PC-9 (cell line): ENCODE results near the gene PRKAR1A. TPM values are rescaled to one million over a fixed set of nuclear protein-coding genes. Genes with fewer than 3 reads are reported as not detected.

ENCODE experiments used
- BruUV-seq: library from RNA; stranded (reverse); fragments of 400-500 nt; replicated peaks from 2 replicates; lab custom pipeline; 2021; lab: Mats Ljungman, UMichigan
- CTCF ChIA-PET: fragments of 300-600 bp; sonication (Branson Sonifier 250); formaldehyde crosslinking; loops from one replicate; lab custom pipeline; 2022; ENCODE audit warnings: antibody characterized with exemption; lab: Charles Lee
- POLR2A ChIA-PET: fragments of 300-600 bp; sonication (Branson Sonifier 250); formaldehyde crosslinking; loops from one replicate; lab custom pipeline; 2022; ENCODE audit warnings: antibody characterized with exemption; ENCODE audit not compliant: unreplicated experiment; lab: Charles Lee
- DNase-seq, 2 experiments: peaks; one replicate each; pipeline versions ENCODE4 v3.0.0 to v3.0.0-alpha.2; 2015 to 2022; ENCODE audit warnings: mixed read lengths in 1 of 2
- H2AFZ ChIP-seq: fragments of 200-600 bp; sonication (generic); 2 replicates; pipeline ENCODE4 v1.8.1; 2017; ENCODE audit warnings: antibody characterized with exemption
- H3F3A ChIP-seq: fragments of 200-600 bp; sonication (generic); 2 replicates; pipeline ENCODE4 v1.8.1; 2017; ENCODE audit warnings: antibody characterized with exemption, mild to moderate bottlenecking, low read depth; ENCODE audit not compliant: insufficient read depth
- H3K27ac ChIP-seq: fragments of 200-600 bp; sonication (generic); 2 replicates; pipeline ENCODE4 v1.6.1; 2016; ENCODE audit warnings: mixed run types
- H3K27me3 ChIP-seq: fragments of 200-600 bp; sonication (generic); 2 replicates; pipeline ENCODE4 v1.6.1; 2016; ENCODE audit warnings: low read depth, mixed run types; ENCODE audit not compliant: insufficient read depth
- H3K36me3 ChIP-seq: fragments of 200-600 bp; sonication (generic); 2 replicates; pipeline ENCODE4 v1.6.1; 2016; ENCODE audit warnings: low read depth, mixed run types
- H3K4me1 ChIP-seq: fragments of 200-600 bp; sonication (generic); replicated peaks from 2 replicates; pipeline ENCODE4 v1.6.1; 2016; ENCODE audit warnings: mixed run types; ENCODE audit not compliant: insufficient read depth
- H3K4me2 ChIP-seq: fragments of 200-600 bp; sonication (generic); 2 replicates; pipeline ENCODE4 v1.6.1; 2017; ENCODE audit warnings: mixed run types
- H3K4me3 ChIP-seq: fragments of 200-600 bp; sonication (generic); 2 replicates; pipeline ENCODE4 v1.6.1; 2016; ENCODE audit warnings: mixed run types
- H3K79me2 ChIP-seq: fragments of 200-600 bp; sonication (generic); 2 replicates; pipeline ENCODE4 v1.6.1; 2017; ENCODE audit warnings: low read depth, mixed run types
- H3K9me2 ChIP-seq: fragments of 200-600 bp; sonication (generic); 2 replicates; pipeline ENCODE4 v1.8.1; 2017; ENCODE audit warnings: mild to moderate bottlenecking; ENCODE audit not compliant: insufficient read depth
- H3K9me3 ChIP-seq: fragments of 200-600 bp; sonication (generic); 2 replicates; pipeline ENCODE4 v1.8.1; 2016; ENCODE audit warnings: low read depth; ENCODE audit not compliant: insufficient read depth
- H4K20me1 ChIP-seq: fragments of 200-600 bp; sonication (generic); 2 replicates; pipeline ENCODE4 v1.8.1; 2017; ENCODE audit not compliant: insufficient read depth
- EZH2 ChIP-seq: fragments of 200-600 bp; sonication (generic); IDR thresholded peaks from 2 replicates; pipeline ENCODE4 v1.8.0; 2017; ENCODE audit warnings: antibody characterized with exemption, low read depth
- intact Hi-C: fragments of 100-400 bp; cut with micrococcal nuclease; formaldehyde crosslinking; loops from one replicate; pipeline ENCODE4 v1.10.0; 2022; ENCODE audit not compliant: unreplicated experiment
- total RNA-seq: library from RNA; stranded (reverse); gene quantifications from 2 replicates; pipeline ENCODE4 v1.2.3, GENCODE V29; 2021
- TF ChIP-seq, protein P1 (sequence below): fragments of 200-600 bp; sonication (generic); conservative IDR thresholded peaks from 2 replicates; pipeline ENCODE4 v1.6.1; 2017; ENCODE audit warnings: mixed run types, antibody characterized with exemption, mild to moderate bottlenecking, moderate library complexity

PRKAR1A gene
- total RNA-seq, 1 experiment from 2014 or later, result 161 TPM

DNA sequence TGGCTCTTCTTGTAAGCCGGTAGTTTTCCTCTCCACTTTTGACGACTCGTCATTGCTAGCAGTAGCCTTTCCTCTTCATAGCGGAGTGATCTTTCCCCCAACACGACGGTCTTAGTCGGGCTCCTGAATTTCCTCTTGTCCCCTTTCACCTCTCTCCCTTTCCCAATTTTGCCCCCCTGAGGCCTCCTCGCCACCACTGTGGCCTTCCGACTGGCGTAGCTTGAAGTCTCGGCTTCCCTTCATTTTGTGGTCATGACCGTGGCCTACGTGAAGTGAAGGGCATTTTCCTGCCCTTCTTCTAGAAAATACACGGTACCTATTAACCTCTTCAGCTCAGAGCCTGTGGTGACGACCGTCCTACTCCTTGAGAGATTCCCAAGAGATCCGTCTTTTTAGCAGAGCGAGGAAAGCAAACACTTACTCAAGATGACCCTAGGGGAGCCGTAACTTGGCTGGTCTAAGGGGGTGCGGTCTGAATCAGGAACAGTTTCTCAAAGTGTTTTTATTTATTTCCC, 787 bp downstream of the PRKAR1A start:
- CTCF ChIA-PET, result no interaction called here
- intact Hi-C loops, result loop anchor here (2.0 kb wide), 1 partner anchor 56 kb away; the partner anchor contains the start of gene WIPI1
- Histone ChIP-seq H3K9me3 (no peaks in the 10 kb centered on the region), H2AFZ (peak overlapping the region; percentile 97), H3K79me2 (peaks cover 45% of the 10 kb centered on the region), H3K4me1 (peaks cover 20% of the 10 kb centered on the region), H3K27me3 (no peaks in the 10 kb centered on the region), H3F3A (0 out of 2 replicates have a peak, but pooled peaks cover 6% of the 10 kb centered on the region), H4K20me1 (peaks cover 17% of the 10 kb centered on the region), H3K4me2 (peak overlapping the region; percentile 86), H3K36me3 (peaks cover 22% of the 10 kb centered on the region; the same call in 1 of the 2 replicates), H3K27ac (peak overlapping the region; percentile 63), H3K9me2 (no peaks in the 10 kb centered on the region), H3K4me3 (peak overlapping the region; percentile 94)
- BruUV-seq, result TSS peak; percentile 71
- no peak for DNase-seq
- POLR2A ChIA-PET, result no interaction called here
- TF ChIP-seq EZH2, result no peak
- TF ChIP-seq, protein P1, sequence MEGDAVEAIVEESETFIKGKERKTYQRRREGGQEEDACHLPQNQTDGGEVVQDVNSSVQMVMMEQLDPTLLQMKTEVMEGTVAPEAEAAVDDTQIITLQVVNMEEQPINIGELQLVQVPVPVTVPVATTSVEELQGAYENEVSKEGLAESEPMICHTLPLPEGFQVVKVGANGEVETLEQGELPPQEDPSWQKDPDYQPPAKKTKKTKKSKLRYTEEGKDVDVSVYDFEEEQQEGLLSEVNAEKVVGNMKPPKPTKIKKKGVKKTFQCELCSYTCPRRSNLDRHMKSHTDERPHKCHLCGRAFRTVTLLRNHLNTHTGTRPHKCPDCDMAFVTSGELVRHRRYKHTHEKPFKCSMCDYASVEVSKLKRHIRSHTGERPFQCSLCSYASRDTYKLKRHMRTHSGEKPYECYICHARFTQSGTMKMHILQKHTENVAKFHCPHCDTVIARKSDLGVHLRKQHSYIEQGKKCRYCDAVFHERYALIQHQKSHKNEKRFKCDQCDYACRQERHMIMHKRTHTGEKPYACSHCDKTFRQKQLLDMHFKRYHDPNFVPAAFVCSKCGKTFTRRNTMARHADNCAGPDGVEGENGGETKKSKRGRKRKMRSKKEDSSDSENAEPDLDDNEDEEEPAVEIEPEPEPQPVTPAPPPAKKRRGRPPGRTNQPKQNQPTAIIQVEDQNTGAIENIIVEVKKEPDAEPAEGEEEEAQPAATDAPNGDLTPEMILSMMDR, result no peak

DNA sequence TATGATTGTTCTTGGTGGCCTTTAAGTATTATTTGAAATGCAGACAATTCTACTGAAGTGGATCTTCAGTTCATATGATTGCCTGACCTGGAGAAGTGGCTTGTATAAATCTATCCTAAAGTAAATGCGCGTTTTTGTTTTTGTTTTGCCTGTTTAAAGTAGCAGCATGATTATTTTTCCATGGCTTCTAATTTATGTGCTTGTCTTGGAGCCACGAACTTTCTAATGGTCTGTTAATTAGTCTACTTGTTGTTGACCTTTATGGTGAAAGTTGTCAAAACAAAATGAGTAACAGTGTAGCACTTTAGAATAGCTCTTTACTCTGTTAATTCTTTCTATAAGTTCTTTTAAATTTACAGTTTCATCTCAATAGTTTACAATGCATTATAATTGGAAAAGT, 1.7 kb downstream of the PRKAR1A start:
- CTCF ChIA-PET, result no interaction called here
- no peak for TF ChIP-seq EZH2
- TF ChIP-seq, protein P1, result no peak
- Histone ChIP-seq H3K4me1 (peaks cover 20% of the 10 kb centered on the region), H4K20me1 (peaks cover 17% of the 10 kb centered on the region), H3K79me2 (peaks cover 45% of the 10 kb centered on the region), H3K27me3 (no peaks in the 10 kb centered on the region), H3K36me3 (peaks cover 22% of the 10 kb centered on the region; the same call in 1 of the 2 replicates), H2AFZ (no peak overlapping the region), H3K4me3 (peak overlapping the region; percentile 94), H3K4me2 (peak overlapping the region; percentile 86), H3K27ac (no peak overlapping the region), H3F3A (0 out of 2 replicates have a peak, but pooled peaks cover 6% of the 10 kb centered on the region), H3K9me2 (no peaks in the 10 kb centered on the region), H3K9me3 (no peaks in the 10 kb centered on the region)
- DNase-seq, result no peak
- intact Hi-C loops, result loop anchor here (2.0 kb wide), 1 partner anchor 57 kb away; the partner anchor contains the start of gene WIPI1
- BruUV-seq, result no TSS peak
- POLR2A ChIA-PET, result no interaction called here

DNA sequence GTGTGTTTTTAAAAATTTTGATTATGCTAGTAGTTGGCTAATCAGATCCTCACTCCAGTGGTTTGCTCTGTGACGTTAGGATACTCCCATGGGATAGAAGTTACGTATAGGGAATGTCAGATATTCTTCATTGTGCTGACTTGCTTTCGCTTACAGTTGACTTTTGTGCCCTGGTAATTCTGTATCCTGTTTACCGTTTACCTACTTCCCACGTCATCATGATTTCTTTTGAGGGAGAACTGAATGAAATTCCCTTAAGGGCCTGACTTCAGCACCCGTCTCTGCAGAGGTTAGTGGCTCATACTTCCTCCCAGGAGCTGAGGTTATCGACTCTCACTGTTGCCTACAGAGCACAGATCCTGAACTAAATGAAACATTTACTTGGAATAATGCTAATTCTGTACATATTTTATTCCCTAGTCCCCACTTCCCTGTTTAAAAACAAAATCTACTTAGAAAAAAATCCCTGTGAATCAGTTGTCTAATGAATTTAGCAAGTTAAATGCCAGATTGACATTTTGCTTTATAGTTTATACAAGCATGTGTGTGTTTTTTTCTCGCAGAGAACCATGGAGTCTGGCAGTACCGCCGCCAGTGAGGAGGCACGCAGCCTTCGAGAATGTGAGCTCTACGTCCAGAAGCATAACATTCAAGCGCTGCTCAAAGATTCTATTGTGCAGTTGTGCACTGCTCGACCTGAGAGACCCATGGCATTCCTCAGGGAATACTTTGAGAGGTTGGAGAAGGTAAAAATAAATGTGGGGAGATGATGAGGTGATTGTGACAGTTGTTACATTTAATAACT, 2.8 kb downstream of the PRKAR1A start:
- no peak overlapping the region for H2AFZ ChIP-seq
- CTCF ChIA-PET, result no interaction called here
- no peak for TF ChIP-seq EZH2
- TF ChIP-seq, protein P1, result no peak
- H3K9me2 ChIP-seq, result no peaks in the 10 kb centered on the region
- peaks cover 20% of the 10 kb centered on the region for H3K4me1 ChIP-seq
- H3F3A ChIP-seq, result 0 out of 2 replicates have a peak, but pooled peaks cover 6% of the 10 kb centered on the region
- no peaks in the 10 kb centered on the region for H3K9me3 ChIP-seq
- peak overlapping the region; percentile 86; the same call in 1 of the 2 replicates for H3K4me2 ChIP-seq
- H3K79me2 ChIP-seq, result peaks cover 50% of the 10 kb centered on the region
- H3K36me3 ChIP-seq, result peaks cover 22% of the 10 kb centered on the region; the same call in 1 of the 2 replicates
- peaks cover 17% of the 10 kb centered on the region for H4K20me1 ChIP-seq
- no peak overlapping the region for H3K4me3 ChIP-seq
- DNase-seq, result no peak
- intact Hi-C loops, result no loop called here
- POLR2A ChIA-PET, result no interaction called here
- H3K27me3 ChIP-seq, result no peaks in the 10 kb centered on the region
- no peak overlapping the region for H3K27ac ChIP-seq
- no TSS peak for BruUV-seq
